DMS 273 treated with DMSO at 0.1 percent for 48 hours (cell line): ENCODE results near the gene RAB31.

Experiments
- DNase-seq: peaks from one replicate; lab custom pipeline; 2025; lab: John Stamatoyannopoulos, UW

RAB31 gene

DNA sequence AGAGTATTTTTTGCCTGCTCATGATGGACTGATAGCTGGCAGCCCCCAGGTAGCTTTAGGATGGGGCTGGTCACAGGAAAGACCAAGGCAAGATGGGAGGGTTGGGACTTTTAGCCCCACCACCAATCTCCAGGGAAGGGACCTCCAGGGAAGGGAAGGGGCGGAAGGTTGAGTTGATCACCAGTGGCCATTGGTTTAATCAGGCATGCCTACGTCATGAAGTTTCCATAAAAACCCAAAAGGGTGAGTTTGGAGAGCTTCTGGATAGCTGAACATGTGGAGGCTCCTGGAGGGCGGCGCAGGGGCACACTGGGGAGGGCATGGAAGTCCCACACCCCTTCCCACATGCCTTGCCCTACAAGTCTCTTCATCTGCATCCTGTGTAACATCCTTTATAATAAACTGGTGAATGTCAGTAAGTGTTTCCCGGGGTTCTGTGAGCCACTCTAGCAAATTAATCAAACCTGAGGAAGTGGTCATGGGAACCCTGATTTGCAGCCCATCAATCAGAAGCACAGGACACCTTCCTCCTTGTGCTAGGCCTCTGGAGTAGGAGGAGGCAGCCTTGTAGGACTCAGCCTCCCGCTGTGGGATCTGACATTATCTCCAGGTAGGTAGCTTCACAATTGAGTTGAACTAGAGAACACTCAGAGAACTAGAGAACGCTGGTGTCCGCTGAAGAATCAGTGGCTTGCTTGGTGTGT is 30.3 kb downstream of the RAB31 start:
- DNase-seq: no peak

DNA sequence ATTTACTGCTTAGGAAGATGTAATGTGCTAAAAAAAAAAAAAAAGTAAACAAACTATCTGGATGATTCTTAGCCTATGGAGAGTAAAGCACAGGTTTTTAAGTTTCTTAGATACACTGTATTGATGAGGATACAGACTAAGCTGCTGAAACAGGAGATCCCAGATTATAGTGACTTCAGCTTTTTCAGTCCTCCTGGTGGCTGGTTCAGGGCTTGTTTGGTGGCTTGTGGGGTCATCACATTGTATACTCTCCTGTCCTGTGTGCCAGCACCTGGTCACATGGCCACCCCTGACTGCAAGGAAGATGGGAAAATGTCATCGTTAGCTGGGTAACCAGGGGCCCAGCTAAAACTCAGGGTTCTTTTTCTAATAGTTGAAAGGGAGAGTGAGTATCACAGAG is 31.4 kb downstream of the RAB31 start:
- DNase-seq: no peak

DNA sequence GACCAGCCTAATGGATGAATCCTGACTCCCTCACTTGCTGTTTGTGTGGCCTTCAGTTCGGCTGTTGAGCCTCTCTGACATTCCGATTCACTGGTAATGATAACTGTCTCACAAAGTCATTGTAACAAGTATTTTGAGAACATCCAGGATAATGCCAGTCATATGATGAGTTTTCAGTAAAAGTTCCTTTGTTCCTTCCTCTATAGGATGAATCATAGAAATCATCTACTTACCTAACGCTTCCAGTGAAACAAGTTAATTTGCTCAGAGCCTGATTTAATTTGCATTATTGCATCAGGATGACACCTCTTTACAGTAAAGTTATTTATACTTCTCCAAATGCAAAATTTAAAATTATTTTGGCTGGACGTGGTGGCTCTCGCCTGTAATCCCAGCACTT is 32.0 kb downstream of the RAB31 start:
- DNase-seq: no peak

DNA sequence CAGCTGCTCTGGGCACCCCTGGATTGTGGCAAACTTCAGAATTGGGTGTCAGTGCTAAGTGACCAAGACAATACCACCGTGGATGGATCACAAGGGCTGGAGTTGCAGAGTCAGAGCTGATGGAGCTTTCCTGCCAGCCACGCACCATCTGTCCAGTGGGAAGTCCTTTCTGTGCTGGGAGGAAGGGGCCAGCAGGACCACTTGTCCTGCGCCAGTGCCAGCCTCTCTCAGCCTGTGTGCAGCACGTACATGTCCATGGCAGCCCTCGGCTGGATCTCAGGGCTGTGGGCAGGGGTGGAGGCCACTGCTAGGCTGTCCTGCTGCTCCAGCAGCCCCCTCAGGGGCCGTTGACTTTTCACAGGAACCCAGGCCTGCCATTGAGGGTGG is 33.3 kb downstream of the RAB31 start:
- DNase-seq: no peak

DNA sequence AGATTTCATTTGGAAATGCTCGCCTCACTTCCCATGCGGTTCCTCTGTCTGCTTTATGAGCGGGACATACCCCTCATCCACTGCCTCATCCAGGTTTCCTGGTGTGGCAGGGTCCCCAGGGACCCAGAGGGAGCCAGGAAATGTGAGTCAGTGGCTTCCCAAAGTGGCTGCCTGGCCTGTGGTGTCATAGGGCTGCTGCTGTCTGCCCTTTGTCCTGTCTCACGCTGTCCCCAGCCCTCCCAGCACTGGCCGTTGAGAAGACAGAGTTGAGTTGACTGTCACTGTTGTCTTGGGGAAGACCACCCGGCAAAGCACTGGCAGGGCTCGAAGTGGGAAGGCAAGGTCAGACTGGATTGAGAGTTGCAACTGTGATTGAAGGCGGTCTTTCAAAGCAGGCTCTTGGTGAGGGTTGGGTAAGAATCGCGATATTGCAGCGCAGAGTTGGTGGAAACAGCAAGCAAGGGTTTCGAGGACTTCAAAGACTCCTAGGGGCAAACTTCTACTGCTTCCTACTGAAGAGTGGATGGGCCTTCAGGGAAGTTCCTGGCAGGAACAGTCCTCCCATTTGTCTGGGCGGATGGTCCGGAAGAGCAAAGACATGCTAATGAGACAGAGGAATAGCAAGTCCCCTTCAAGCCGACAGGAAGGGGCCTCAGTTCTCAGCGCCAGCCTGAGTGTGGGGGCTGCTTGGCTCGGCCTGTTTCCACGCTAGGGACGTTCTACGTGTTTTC is 33.9 kb downstream of the RAB31 start:
- DNase-seq: no peak

DNA sequence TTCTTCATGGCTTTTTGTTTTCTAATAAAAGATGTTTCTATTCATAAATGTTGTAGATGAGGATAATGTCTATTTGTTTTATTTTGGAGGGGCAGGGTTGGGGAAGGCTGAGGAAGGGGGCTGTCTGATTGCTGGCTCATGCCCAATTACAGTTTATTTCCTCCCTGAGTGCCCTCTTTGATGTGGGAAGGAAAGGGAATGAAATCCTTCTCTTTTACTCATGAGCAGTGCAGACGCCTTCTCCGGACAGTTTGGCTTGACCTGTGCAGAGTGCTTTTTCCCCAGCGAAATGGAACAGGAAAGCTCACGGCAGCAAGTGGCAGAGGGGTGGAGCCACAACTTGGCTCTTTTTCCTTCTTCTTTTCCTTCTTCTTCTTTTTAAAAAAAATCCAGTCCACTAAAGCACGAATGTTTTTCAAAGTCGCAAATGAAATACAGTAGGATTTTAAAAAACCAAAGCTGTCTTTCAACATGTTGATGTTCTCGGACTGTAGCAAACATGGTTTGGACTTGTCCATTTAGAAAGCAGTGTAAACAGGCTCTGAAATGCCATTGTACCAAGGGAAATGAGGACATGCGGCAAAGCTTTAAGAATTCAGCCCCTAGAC is 34.5 kb downstream of the RAB31 start:
- no peak for DNase-seq

DNA sequence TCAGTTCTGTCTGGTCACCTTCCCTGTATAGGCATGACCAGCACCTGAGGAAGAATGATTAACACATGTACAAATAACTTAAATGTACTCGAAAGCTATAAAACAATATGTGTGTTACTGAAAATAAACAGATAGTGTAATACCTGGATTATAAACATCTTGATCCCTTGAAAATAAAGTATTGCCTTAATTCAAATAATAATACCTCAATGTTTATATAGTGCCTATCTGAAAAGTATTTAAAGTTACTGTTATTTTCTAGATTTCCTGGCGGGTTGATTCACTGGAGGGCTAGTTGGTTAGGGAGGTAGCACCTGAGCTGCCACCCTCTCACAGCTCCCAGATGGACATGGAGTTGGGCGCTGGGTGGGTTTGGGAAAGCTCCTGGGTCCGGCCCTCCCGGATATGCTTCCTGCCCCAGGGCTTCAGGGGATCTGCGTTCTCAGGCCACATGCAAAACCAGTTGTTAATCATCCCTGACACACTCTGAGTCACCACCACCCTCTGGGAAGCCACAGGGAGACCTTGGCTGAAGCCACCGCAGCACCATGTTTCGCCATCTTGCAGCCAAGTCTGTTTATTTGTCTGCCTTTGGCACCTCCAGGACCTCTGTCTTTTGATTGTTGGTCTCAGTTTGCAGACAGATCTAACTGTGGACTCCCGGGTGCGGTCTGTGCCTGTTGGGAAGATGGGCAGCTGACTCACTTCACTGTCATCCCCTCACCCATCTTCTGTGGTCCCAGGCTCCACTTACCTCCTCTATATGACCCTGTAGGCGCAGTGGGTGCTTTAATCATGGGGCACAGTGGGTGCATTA is 35.3 kb downstream of the RAB31 start:
- DNase-seq: no peak

DNA sequence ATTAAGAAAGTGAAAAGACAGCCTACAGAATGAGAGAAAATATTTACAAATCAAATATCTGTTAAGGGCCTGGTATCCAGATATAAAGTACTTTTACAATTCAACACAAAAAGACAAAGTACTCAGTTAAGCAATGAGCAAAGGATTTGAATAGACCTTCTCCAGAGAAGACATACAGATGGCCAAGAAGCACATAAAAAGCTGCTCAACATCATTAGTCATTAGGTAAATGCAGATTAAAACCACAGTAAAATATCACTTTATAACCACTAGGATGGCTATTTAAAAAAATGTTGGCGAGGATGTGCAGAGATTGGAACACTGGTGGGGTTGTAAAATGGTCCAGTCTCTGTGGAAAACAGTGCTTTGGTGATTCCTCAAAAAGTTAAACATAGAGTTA is 38.9 kb downstream of the RAB31 start:
- DNase-seq: no peak

DNA sequence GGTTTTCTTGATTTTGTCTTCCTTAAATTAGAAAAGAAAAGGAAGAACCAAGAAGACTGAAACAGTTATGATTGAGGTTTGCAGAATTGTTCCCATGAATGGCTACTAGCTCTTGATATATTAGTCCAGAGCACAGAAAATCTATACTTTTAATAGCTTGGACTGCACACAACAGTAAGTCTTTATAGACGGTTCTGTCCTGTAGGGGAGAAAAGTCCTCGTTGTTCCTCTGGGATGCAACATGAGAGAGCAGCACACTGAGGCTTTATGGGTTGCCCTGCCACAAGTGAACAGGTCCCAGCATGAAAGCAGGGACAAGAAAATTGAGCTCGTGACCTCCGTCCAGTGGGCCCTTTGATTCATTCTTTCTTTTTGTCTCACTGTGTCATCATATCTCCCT is 41.5 kb downstream of the RAB31 start:
- DNase-seq: no peak

DNA sequence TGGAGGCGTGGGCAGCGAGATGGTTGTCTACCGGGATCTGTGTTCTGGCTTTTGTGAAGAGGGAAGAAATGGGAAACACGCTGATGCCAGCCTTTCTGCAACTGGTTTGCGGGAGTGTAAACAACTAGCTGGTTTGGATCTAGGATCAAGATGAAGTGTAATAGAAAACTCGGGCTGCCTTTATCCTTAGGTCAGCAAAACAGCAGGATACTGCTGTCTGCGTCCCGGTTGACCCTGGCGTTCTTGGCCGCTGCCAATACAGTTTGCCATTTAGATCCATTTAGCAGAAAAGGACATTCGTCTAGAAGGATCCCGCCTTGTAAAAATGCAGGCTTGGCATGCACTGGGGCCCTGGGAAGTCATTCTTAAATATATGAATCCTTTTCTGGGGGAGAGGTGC is 42.0 kb downstream of the RAB31 start:
- no peak for DNase-seq

DNA sequence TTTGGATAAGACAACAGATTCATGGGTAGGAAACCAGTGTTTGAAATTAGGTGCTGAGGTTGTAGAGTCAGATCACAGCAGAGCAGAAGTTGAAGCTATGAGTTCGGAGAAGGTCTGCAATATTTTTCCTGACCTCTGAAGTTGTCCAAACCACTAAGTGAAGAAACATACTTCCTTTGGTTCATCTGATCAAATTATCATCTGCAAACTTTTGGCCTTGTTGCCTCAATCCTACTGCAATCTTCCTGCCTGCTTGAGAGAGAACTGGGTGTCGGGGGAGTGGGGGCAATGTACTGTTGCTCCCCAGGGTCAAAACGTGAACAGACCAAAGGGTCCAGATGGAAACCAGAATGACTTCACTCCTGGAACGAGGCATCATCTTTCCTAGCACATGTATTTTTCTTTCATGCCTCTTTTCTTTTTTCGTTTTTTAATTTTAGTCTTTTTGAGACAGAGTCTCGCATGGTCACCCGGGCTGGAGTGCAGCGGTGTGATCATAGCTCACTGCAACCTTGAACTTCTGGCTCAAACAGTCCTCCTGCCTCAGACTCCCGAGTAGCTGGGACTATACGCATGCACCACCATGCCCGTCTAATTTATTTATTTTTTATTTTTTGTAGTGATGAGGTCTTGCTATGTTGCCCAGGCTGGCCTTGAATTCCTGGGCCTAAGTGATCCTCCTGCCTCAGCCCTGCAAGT is 42.7 kb downstream of the RAB31 start:
- DNase-seq: no peak

DNA sequence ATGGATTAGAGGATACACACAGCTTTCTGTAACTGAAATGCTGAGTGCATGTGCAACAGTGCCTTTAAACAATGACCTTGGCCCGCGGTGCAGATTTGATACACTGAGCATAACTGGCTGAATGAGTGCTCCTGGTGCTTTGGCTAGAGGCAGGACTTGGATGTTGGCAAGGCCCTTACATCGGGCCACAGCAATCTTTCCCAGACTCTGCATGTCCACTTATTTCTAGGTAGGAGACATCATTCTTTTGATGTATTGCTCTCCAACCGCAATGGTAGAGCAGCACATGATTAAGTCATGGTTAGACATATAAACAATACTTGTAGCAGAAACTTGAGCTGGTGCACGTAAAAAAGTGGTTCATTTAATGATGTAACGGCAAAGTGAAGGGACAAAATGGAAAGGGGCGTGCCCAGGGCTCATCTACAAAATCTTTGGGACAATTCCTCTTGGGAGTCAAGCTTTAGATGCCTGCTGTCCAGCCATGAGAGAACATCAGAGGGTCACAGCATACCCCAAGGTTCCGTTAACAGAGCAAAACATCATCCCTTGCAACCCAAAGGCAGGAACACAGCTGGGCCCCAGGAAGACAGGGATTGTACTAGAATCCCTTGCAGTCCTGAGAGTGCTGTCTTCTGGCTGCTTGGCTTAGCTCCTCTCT is 43.4 kb downstream of the RAB31 start:
- no peak for DNase-seq

DNA sequence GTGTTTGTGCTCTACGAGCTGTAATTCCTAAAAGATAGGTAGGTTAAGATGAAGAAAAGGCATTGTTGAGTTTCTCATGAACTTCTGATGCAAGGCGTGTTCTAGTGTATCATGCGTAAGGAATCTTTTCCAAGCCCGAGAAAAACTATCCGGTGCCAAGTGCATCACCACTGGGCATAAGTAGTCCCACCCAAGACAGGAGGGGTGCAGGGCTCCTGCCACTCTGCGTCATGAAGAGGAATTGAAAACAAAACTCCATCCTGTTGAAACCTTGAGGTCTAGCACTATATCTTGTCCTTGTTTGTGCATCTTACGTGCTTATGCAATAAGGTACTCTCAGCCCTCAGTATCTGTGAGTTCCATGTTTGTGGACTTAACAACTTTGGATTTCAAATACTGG is 45.7 kb downstream of the RAB31 start:
- DNase-seq: no peak

DNA sequence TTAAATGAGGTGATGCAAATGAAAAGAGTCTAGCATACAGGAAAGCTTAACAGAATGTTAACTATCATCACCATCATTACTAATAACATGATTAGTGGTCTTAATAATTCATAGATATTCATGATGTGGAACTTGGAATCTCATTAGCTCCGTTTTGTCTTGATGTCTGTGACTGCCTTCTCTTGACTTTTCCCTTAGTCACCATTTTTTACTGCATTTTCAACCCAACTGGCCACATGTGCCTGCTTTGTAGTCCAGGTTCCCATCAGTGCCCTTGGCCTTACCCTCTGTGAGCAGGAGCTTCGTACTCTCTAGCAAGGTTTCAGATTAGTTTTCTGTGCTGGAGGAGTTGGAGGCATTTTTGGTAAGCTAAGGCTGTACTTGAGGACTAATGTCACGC is 47.0 kb downstream of the RAB31 start:
- no peak for DNase-seq

DNA sequence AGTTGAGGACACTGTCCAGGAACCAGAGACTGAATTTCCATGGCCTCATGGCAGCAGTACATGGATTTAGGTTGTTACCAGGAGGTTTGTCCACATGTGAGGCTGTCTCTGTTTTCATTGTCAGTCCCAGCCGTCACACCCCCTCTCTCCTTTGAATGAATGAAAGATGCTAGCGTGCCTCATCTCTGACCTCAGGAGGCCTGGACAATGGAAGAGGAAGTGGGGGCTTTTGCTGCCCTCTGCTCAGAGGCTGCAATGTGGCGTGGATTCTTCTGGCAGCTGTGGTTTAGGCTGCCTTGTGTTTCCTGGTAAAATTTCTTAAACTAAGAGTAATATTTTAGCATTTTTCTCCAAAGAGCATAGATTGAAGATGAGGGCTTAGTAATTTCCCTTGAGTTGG is 47.5 kb downstream of the RAB31 start:
- DNase-seq: no peak

DNA sequence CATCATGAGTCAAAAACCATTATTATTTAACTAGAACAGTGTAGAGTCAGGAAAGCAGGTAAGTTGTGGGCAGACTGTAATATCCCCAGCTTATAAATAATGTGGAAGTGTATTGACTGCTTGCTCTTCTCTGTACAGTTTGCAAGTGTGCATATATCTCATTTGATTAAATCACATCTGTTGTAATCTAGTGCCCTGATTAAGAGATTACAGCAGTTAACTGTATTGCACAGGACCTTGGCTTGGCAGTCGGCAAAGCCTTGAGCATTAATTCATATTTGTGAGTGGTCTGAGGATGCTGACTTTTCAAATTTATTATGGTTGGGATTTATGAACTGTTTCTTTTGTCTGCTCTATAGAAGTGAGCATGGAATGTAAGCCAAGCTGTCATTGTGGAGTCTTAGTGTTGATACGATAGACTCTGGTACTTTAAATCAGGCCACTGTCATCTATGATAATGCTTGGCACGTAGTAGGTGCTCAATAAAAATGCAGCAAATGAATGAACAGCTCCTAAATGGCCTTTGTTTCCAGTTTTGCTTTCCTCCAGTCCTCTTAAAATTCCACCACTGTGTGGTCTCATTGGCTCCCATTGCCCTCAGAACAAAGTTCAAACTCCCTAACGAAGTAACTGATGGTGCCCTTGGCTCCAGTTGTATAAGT is 48.3 kb downstream of the RAB31 start:
- no peak for DNase-seq

DNA sequence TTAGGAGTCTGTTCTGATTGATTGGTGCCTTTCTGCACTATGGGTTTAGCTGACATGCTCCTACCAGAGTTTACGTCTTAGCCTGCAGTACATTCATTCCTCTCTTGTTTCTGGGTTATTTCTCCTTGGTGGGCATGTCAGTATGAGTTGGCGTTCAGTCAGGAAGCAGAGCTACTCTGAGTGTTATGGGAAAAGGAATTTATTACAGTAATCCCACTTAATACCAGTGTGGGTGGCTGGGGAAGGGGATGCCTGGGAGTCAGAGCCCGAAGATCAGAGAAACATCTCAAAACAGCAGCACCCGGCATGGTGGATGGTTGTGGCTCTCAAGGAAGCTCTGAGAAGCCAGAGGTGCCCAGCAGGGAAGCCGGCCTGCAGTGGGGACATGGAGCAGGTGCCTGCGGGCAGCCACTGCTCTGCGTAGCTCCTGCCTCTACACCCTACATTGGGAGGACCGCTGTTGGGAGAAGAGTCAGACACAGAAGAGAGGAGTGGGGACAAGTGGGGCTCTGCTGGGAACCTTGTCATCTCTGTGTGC is 48.9 kb downstream of the RAB31 start:
- DNase-seq: no peak

DNA sequence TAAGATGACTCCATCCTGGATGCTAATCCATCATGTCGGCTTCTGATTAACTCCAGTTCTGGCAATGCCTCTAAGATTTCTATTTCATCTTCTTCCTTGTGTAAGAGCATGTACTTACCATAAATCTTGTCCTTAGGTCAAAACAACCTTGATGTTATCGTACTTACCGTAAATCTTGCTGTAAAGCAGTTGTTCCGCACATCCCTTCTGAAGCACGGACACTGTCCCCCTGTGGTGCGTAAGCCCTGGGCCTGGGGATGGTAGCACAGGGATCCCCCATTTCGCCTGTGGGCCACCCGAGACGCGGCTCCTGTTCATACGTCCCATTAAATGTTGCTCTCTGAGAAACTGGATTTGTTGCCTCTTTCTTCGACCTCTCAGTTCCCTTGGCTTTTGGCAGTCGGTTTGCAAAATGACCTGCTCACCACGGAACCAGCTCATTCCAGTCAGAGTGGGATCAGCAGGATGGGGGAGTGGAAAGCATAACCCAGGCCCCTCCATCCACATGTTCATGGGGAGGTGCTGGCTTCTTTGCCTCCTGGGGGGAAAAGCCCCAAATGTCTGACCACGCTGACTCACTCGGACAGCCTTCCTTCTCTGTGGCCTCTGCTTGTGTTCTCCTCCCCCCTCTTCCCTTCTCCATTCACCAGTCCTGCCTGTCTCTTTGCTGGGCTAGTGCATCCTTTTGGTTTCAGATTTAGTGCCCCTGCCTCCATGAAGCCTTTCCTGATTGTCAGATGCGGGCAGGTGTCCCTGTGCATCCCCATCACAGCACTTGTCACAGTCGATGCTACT is 49.9 kb downstream of the RAB31 start:
- DNase-seq: no peak

DNA sequence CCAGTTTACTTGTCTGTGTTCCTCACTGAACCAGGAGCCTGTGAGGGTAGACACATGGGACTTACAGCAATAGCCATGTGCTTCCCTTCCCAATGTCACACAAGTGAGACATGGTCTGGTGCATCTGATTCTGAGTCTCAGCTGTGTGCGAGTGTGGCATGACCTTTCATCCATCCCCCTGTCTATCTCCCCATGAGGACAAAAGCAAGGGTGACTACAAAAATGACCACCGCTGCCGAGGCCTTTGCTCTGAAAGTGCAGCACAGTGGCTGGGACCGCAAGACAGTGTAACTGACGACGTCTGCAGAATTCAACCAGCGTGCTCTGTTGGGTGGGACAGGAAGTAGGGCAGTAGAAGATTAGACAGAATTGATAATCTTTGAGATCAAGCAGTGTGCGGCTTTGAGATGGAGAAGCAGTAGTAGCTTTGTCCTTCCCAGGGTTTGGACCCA is 50.5 kb downstream of the RAB31 start:
- no peak for DNase-seq

DNA sequence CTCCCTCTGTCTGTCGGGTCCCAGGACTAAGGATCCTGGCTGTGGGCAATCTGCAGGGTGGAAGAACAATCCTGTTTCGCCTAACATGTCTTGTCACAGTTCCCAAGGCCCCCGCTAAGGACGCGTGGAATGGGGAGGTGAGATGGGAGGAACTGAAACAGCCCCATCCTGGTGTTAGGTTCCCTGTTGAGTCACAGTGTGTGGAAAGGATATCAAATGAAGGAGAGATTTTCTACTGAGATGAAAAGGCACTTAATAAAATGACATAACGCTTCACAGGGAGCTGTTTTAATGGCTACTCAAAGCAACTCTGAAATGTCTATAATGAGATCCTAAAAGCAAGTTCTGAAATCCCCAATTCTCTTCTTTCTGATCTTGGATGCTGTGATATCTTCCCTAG is 52.5 kb downstream of the RAB31 start:
- no peak for DNase-seq
